SJSA1 (cell line): ENCODE results near the gene EID3. TPM values are rescaled to one million over a fixed set of nuclear protein-coding genes. Genes with fewer than 3 reads are reported as not detected.

Experiments used
- DNase-seq, 2 experiments: peaks; one replicate each; pipeline ENCODE4 v3.0.0-alpha.2; 2015 to 2020; ENCODE audit warnings: low spot score in 2 of 2, low read depth in 1 of 2
- H3K27ac ChIP-seq: fragments of 250-450 bp; sonication (Bioruptor Pico); 2 replicates; pipeline ENCODE4 v1.5.1; 2020; ENCODE audit warnings: mild to moderate bottlenecking, moderate library complexity
- H3K27me3 ChIP-seq: fragments of 250-450 bp; sonication (Bioruptor Pico); replicated peaks from 2 replicates; pipeline ENCODE4 v1.5.1; 2020; ENCODE audit warnings: mild to moderate bottlenecking, moderate library complexity
- H3K36me3 ChIP-seq: fragments of 250-450 bp; sonication (Bioruptor Pico); 2 replicates; pipeline ENCODE4 v1.5.1; 2020; ENCODE audit warnings: mild to moderate bottlenecking
- H3K4me1 ChIP-seq: fragments of 250-450 bp; sonication (Bioruptor Pico); replicated peaks from 2 replicates; pipeline ENCODE4 v1.6.1; 2021; ENCODE audit warnings: mild to moderate bottlenecking
- H3K4me3 ChIP-seq: fragments of 250-450 bp; sonication (Bioruptor Pico); 2 replicates; pipeline ENCODE4 v1.5.1; 2020; ENCODE audit warnings: mild to moderate bottlenecking
- H3K9me3 ChIP-seq: fragments of 250-450 bp; sonication (Bioruptor Pico); replicated peaks from 2 replicates; pipeline ENCODE4 v1.5.1; 2020; ENCODE audit warnings: mild to moderate bottlenecking
- total RNA-seq: library from RNA; depleted of rRNA; stranded (reverse); fragments of >200 nt; shearing (Covaris generic); gene quantifications from 2 replicates; pipeline ENCODE4 v1.2.3, GENCODE V29; 2014

EID3 gene
- total RNA-seq, 1 experiment from 2014 or later, result 2.1 TPM

DNA sequence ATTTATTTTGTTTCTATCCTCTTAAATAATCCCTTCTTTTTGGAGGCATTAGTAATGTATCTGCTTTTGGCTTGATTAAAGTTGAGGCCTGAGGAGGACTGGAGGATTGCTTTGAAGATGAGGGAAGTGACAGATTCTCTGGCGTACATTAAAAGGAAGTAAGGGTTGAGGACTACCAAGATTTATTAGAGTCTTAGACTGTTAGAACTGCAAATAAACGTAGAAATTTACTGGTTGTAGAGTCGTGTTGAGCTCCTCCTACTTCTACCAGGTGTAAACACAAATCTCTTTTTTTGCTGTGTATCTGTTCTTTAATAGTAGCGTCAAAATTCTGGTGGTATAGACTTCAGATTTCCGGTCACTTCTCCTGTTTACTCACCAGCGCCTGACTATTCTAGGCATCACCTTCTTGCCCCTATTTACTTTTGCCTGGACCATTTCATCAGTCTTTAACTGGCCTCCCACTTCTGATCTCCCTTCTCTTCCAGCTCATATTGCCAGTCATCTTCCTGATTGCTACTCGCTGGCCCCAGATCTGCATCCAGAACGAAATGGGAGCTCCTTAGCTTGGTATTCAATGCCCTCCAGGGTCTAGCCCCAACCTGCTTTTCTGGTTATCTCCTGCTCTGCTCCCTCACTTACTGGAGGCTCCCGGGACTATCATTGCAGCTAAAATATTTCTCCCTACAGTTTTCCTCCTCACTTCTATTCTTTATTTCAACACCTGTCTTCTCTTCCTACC is 8.4 kb upstream of the EID3 start:
- no peaks in the 10 kb centered on the region for H3K9me3 ChIP-seq
- no peaks in the 10 kb centered on the region for H3K27me3 ChIP-seq
- H3K4me1 ChIP-seq, result peaks cover 3% of the 10 kb centered on the region; the same call in 1 of the 2 replicates
- no peak for DNase-seq
- H3K27ac ChIP-seq, result no peak overlapping the region
- peaks cover 87% of the 10 kb centered on the region for H3K36me3 ChIP-seq
- no peak overlapping the region for H3K4me3 ChIP-seq

DNA sequence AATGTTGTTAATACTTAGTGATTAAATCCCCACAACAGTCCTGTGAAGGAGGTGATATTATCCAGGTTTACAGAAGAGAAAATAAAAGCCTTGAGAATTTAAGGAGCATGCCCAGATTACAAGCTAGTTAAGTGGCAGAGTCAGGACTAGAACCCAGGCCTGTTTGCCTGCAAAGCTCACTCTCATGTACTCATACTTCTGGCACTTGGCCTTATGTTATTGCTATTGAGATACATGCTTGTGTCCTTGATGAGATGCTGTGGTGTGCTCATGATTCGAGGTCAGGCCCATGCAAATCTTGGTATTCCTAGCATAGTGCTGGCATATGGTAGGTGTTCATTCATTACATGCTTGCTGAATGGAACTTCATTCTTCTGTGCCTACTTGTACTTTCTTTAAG is 7.6 kb upstream of the EID3 start:
- Histone ChIP-seq H3K27ac (no peak overlapping the region), H3K9me3 (no peaks in the 10 kb centered on the region), H3K4me3 (no peak overlapping the region), H3K36me3 (peaks cover 91% of the 10 kb centered on the region), H3K4me1 (peaks cover 3% of the 10 kb centered on the region; the same call in 1 of the 2 replicates), H3K27me3 (no peaks in the 10 kb centered on the region)
- DNase-seq, result no peak

DNA sequence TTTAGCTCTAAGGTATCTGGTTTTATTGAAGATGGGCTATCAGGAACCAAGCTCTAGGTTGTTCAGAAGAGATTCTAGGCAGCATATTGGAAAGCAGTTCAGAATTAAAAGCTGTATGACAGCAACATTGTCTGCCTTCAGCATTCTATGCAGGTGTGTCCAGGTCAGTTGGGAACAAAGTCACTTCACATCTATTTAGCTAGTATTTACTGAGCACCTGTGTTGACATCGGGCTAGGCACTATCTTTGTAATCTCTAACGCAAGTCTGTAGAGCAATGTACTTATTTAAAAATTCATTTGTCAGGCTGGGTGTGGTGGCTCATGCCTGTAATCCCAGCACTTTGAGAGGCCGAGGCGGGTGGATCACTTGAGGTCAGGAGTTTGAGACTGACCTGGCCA is 6.8 kb upstream of the EID3 start:
- H3K9me3 ChIP-seq, result no peaks in the 10 kb centered on the region
- no peak overlapping the region for H3K4me3 ChIP-seq
- no peaks in the 10 kb centered on the region for H3K27me3 ChIP-seq
- H3K36me3 ChIP-seq, result peaks cover 89% of the 10 kb centered on the region
- DNase-seq, result no peak
- no peak overlapping the region for H3K27ac ChIP-seq
- peaks cover 3% of the 10 kb centered on the region; the same call in 1 of the 2 replicates for H3K4me1 ChIP-seq

DNA sequence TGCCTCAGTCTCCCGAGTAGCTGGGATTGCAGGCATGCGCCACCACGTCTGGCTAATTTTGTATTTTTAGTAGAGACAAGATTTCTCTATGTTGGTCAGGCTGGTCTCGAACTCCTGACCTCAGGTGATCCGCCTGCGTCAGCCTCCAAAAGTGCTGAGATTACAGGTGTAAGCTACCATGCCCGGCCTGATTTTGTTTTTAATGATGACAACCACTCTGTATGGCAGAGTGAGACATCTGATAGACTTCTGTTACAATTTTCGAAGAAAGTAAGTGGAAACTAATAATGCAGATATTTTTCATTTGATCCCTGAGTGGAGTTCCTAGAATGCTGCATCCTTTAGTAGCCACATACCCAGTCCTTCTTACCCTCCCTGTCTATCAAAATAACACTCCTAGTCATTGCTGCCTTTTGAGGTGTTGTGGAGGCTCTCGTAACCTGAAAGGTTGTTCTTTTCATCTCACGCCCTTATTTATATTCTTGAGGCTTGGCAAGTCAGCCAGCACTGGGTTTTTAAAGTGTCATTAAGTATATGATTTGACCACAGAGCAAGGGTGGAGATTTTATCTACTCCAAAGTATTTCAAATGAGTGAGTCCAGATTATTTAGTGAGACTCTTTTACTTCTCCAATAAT is 5.9 kb upstream of the EID3 start:
- no peaks in the 10 kb centered on the region for H3K9me3 ChIP-seq
- peaks cover 85% of the 10 kb centered on the region for H3K36me3 ChIP-seq
- no peak for DNase-seq
- H3K27me3 ChIP-seq, result no peaks in the 10 kb centered on the region
- no peak overlapping the region for H3K4me3 ChIP-seq
- no peak overlapping the region for H3K27ac ChIP-seq
- H3K4me1 ChIP-seq, result peaks cover 3% of the 10 kb centered on the region; the same call in 1 of the 2 replicates

DNA sequence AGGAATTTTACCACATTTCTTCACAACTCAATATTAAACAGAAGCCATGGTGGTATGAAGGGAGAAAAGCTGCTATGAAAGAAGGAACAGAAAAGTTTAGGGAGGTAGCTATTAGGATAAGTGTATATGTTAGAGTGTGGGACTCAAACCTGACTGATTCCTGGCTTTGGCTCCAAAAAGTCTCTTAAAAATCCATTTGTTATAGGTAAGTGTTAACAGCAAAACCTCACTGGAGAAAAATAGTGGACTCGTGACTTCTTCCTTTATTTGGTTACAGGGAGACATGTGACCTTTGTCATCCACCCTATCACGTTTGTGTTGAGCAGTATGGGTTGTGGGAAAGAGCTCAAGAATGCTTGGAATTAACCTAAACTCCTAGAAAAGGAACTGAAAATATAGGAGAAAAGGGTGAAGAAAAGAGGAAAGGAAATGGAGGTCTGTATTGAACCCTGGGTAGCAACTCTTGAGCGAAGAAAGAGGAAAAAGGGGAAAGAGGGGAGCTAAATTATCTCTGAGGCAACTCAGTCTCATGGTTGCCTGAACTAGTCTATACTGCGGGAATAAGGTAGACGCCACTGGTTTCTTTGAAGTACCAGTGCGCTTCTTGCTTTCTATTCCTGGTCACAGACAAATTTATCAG is 3.6 kb upstream of the EID3 start:
- H3K27me3 ChIP-seq, result no peaks in the 10 kb centered on the region
- H3K9me3 ChIP-seq, result no peaks in the 10 kb centered on the region
- H3K27ac ChIP-seq, result 0 out of 2 replicates have a peak overlapping the region, but pooled peaks have one; percentile 15
- H3K36me3 ChIP-seq, result peaks cover 88% of the 10 kb centered on the region
- H3K4me1 ChIP-seq, result peaks cover 3% of the 10 kb centered on the region; the same call in 1 of the 2 replicates
- H3K4me3 ChIP-seq, result no peak overlapping the region
- peak in 1 of 2 experiments; percentile 23 for DNase-seq

DNA sequence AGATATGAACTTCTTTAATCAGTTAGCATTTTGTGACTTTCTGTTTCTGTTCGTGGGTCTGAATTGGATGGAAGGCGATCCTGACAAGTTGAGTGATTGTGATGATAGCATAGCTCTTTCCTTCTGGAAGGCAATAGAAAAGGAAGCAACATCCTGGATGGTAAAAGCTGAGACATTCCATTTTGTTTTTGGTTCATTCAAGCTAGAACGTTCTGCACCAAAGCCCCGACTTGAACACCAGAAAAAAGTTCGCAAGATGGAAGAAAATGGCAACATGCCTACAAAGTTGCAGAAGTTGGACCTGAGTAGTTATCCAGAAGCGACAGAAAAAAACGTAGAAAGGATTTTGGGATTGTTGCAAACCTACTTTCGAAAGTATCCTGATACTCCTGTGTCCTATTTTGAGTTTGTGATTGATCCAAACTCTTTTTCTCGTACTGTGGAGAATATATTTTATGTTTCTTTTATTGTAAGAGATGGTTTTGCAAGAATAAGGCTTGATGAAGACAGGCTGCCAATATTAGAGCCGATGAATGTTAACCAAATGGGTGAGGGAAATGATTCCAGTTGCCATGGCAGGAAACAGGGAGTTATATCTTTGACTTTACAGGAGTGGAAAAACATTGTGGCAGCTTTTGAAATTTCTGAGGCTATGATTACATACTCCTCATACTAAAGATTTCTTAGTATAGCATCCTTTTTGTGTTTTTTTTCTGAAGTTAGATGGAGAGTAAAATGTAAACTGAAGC is 896 bp downstream of the EID3 start:
- H3K36me3 ChIP-seq, result peaks cover 80% of the 10 kb centered on the region
- H3K27me3 ChIP-seq, result no peaks in the 10 kb centered on the region
- H3K27ac ChIP-seq, result no peak overlapping the region
- H3K4me3 ChIP-seq, result no peak overlapping the region
- H3K4me1 ChIP-seq, result peaks cover 3% of the 10 kb centered on the region; the same call in 1 of the 2 replicates
- DNase-seq, result no peak
- no peaks in the 10 kb centered on the region for H3K9me3 ChIP-seq

DNA sequence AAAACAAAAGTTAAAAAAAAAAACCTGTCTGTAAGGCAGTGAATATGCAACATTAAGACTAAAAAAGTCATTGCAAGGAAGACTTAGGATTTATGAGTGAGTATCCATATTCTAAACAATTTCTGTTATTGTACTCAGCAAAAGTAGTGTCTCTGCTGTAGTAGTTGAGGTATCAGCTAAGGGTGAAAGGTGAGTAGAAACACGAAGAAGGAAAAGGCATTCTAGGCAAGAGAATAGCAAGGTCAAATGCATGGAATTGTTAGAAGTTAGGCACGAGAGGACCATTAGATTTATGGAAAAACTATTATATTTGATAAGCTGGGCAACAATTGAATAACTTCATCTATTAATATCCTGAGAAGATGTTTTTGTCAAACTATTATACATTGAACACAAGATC is 1.8 kb downstream of the EID3 start:
- peaks cover 78% of the 10 kb centered on the region for H3K36me3 ChIP-seq
- no peak overlapping the region for H3K27ac ChIP-seq
- no peak overlapping the region for H3K4me3 ChIP-seq
- no peaks in the 10 kb centered on the region for H3K4me1 ChIP-seq
- no peaks in the 10 kb centered on the region for H3K27me3 ChIP-seq
- no peak for DNase-seq
- H3K9me3 ChIP-seq, result no peaks in the 10 kb centered on the region

DNA sequence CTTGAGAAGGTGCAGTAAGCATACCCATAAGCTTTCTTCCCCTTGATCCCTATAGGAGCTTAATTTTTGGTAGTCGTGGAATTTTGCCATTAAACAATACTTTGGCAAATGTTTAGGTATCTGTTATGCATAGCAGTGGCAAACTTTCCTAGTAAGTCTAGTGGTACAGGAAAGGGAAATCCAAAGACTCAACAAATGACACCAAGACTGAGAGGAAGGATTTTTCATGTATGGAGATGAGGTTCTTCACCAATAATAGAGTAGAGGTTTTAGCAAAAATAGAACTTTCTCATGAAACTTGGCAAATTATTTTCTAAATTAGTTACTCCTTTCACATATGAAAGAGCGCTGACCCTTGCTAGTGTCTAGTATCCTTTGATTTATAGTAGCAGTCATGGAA is 2.8 kb downstream of the EID3 start:
- no peak for DNase-seq
- Histone ChIP-seq H3K27me3 (no peaks in the 10 kb centered on the region), H3K4me1 (no peaks in the 10 kb centered on the region), H3K9me3 (no peaks in the 10 kb centered on the region), H3K27ac (no peak overlapping the region), H3K36me3 (peaks cover 81% of the 10 kb centered on the region), H3K4me3 (no peak overlapping the region)

DNA sequence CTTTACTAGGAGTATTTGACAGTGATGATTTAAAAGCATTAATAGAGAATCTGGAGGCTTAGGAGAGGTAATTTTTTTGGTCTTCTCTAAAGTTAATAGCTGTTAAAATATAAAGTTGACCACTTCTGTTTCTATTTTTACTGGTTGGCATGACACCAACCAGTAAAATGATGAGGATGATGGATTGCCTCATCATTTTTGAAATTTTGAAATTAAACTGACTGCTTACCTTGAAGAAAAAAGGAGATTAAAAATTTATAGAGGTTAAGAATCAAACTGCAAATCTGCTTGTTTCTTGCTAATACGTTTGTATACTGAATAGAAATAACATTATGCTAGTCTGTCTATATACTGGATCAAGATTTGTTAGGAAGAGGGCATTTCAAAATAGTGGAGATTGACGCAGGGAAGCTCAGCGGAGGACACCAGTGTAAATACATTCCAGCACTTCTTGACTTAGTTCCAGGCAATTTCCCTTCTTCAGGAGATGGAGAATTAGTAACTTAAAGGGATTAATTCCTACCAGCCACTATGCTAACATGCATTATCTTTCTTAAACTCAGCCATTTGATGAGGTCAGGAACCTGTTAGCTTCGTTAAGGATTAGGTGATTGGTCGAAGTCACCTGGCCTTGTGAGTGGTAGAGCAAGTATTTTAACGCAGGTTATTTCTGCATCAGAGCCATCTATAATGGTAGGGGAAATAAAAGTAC is 3.6 kb downstream of the EID3 start:
- Histone ChIP-seq H3K27ac (no peak overlapping the region), H3K27me3 (no peaks in the 10 kb centered on the region), H3K4me1 (no peaks in the 10 kb centered on the region), H3K4me3 (no peak overlapping the region), H3K9me3 (no peaks in the 10 kb centered on the region), H3K36me3 (peaks cover 81% of the 10 kb centered on the region)
- no peak for DNase-seq

DNA sequence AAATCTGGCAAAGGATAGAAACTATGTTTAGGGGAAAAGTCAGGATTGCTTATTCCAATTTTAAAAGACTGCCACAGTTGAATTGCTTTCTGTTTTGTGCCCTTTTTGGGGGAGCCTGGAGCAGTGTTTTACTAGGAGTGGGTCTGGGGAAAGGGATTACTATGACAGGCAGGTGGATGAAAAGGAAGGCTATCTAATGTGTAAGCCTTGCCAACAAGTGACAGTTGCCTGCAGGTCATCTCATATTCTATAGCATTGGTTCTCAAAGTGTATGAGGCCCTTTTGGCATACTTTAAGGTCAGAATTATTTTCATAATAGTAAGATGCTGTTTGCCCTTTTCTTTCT is 4.1 kb downstream of the EID3 start:
- H3K4me3 ChIP-seq, result no peak overlapping the region
- H3K36me3 ChIP-seq, result peaks cover 85% of the 10 kb centered on the region
- no peaks in the 10 kb centered on the region for H3K9me3 ChIP-seq
- H3K27ac ChIP-seq, result no peak overlapping the region
- no peaks in the 10 kb centered on the region for H3K4me1 ChIP-seq
- no peaks in the 10 kb centered on the region for H3K27me3 ChIP-seq
- no peak for DNase-seq

DNA sequence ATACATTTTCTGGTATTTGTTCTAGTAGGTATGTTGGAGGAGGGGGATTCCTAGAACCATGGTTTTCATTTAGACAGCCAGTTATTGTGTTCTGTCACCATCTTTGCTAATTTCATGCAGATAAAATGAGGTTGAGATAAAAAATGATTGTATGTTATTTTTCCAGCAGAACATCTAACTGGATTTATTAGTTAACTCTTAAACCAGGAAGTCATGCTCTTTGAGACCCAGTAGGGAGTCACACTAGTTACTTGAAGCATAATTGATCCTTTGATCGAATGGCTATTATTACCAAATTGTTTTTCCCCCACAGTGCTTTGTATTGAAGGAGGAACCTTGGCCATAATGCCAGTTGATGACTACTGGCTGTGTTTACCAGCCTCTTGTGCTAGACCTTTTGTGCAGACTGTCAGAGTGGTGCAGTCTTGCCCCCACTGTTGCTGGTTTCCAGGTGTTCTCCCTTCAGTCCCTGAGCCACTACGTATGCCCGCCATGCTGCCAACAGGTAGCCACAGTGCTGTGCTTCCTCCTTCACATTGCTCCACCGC is 6.0 kb downstream of the EID3 start:
- Histone ChIP-seq H3K4me3 (no peak overlapping the region), H3K27me3 (no peaks in the 10 kb centered on the region), H3K9me3 (no peaks in the 10 kb centered on the region), H3K4me1 (no peaks in the 10 kb centered on the region), H3K27ac (no peak overlapping the region), H3K36me3 (peaks cover 85% of the 10 kb centered on the region)
- DNase-seq, result no peak

DNA sequence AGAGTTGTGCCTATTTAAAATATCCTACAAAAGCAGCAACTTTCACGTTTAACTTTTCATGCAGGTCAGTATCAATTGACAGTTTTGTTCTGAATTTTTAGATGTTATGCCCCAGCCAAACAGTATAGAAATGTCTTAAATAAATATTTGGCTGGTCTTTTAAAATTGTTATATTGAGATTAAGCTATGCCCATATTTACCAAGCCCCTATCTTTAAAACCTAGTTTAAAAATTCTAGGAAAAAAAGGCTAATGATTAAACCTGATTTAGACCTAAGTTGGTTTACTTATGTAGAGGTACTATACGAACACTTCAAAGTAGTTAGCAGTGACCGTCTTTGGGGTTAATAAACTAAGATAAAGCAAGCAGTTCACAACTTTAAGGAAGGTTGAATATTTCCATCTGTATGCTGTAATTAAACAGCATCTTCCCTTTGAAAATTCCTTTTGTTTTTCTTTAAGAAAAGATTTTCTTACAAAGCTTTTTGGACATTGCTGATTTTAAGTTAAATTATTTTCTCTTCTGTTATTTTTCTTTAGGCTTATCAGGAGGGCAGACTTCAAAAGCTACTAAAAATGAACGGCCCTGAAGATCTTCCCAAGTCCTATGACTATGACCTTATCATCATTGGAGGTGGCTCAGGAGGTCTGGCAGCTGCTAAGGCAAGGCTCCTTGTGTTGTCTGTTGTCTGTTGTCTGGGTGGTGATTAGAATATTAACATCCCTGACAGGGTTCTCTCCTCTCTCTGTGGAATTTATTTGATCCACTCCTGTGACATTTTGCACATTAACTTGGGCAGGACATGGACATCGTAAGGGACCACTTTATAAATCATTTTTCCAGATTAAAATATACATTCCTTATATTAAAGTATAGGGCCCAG is 7.5 kb downstream of the EID3 start:
- no peak overlapping the region for H3K4me3 ChIP-seq
- no peaks in the 10 kb centered on the region for H3K27me3 ChIP-seq
- H3K4me1 ChIP-seq, result peaks cover 5% of the 10 kb centered on the region
- no peaks in the 10 kb centered on the region for H3K9me3 ChIP-seq
- no peak for DNase-seq
- no peak overlapping the region for H3K27ac ChIP-seq
- peaks cover 85% of the 10 kb centered on the region for H3K36me3 ChIP-seq
